HPDE6-E6E7 (cell line): Measurements from ENCODE around the gene GUCA2B.

ENCODE experiments used
- DNase-seq: peaks from one replicate; pipeline ENCODE4 v3.0.0; 2011; ENCODE audit warnings: missing footprints; ENCODE audit errors: extremely low spot score

GUCA2B gene

GRCh38 chr1:42184616-42185015 is 31.4 kb downstream of the GUCA2B start:
- no peak for DNase-seq

DNA sequence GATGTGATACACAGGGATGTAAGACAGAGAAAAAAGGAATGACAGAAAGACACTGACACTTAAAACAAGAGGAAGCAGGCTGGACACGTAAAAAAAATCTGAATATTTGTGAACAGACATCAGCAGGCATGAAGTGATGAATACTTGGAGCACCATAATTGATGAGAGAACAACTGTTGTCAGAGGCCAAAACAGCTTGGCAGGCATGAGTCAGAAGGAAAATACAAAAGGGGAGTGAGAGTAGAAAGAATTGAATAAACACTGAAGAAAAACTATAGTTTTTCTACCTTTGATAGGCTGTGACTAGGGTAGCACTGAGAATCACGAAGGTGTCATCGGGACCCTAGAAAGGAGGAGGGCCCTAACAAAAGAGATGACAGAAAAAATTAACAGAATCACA is 32.9 kb downstream of the GUCA2B start:
- no peak for DNase-seq

DNA sequence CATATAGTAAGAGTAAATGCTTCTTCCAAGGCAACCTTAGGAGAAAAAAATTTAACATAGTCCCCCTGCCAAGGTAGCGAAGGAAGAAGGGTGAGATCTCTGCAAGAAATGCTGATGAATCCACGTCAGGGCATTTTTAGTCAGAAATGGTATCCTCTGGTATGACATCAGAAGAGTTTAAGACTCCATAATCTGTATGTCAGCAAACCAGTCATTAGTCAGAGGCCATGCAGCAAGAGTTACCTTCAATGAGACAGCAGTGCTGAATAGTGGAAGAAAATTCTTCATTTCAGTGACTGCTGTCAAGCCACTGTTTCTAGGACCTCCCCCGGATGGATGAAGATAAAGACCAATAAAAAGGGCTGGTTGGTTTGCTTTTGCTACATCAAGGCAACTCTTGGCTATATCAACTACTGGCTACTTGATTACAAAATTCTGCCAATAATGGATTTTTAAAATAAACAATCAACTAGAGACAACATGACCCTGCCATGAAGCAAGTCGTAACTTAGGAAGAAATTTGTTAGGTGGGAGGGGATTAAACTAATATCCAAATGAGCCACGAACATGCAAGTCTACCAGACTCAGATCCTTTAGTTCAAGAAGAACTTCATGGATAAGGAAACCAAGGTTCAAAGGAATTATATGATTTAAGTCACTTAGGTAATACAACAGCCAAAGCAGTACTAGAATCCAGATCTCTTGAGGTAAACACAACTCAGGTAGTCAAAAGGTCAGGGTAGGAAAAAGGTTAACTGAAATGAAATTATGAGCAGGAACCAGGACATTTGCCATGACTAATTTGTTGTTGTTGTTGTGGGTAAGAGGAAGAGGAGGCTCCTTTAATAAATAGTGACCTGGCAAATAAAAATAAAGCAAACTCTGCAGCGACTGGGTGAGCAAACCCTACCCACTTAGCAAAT is 37.0 kb downstream of the GUCA2B start:
- no peak for DNase-seq

- DNase-seq: no peak
These were observed 38.1 kb downstream of the GUCA2B start for GRCh38 chr1:42191319-42191718.

- DNase-seq: no peak
These were observed 38.9 kb downstream of the GUCA2B start for GRCh38 chr1:42192106-42192505.

GRCh38 chr1:42195841-42196240 is 42.6 kb downstream of the GUCA2B start:
- DNase-seq: no peak

DNA sequence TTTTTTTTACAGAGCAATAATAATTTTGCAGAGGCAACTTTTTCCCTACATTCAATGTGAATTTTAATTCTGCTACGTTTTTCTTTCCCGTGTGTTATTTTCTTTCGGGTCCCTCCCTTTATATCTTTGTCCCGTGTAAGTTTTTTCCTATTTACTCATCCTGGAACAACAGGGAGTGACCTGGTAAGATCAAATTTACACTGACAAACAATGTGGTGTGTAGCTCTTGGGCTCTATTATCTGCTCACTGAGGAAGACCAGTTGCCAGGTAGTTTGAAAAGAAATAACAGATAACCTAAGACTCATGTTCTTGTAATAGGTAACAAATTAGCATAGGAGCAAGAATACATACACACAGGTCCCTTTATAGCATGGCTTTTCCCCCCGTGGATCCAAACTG is 45.0 kb downstream of the GUCA2B start:
- DNase-seq: no peak

DNA sequence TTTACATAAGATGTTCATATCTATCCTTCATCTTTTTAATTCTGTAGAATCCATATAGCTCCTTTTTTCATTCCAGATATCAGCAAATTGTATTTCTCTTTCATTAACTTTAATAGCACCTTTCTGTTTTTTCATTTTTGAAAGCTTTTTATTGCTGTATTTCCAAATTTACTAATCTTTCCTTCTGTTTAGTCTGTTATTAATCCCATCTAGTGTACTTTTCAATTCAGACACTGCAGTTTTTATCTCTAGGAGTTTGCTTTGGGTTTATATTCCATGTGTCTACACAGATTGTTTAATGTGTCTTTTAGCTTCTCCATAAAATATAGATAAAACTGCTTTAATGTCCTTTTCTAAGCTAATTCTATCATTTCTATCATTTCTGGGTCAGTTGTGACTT is 48.8 kb downstream of the GUCA2B start:
- DNase-seq: no peak
